NCI-H128 (cell line): ENCODE data around the gene MVK.

Experiments used
- DNase-seq: peaks from one replicate; lab custom pipeline; 2025; ENCODE audit not compliant: unreplicated experiment; lab: John Stamatoyannopoulos, UW

Gene MVK

GRCh38 chr12:109573029-109573913 lies at the start of gene MVK, which contains the start of gene MMAB:
MVK (plus strand) TSS chr12:109573794; CDS start chr12:109574823, 1,029 bp downstream.
MMAB (minus strand) TSS chr12:109573504; CDS start chr12:109573480, 24 bp downstream.
- DNase-seq = peak; percentile 98

GRCh38 chr12:109524466-109525278 lies 48.9 kb upstream of the MVK start:
- no peak for DNase-seq

GRCh38 chr12:109525279-109525585 lies 48.4 kb upstream of the MVK start:
- DNase-seq = no peak

GRCh38 chr12:109527489-109528123 lies 46.0 kb upstream of the MVK start:
- no peak for DNase-seq

GRCh38 chr12:109529691-109530640 lies 43.6 kb upstream of the MVK start:
- no peak for DNase-seq

- DNase-seq = no peak
These were observed 42.2 kb upstream of the MVK start for GRCh38 chr12:109531411-109531810.

GRCh38 chr12:109532721-109533486 lies 40.7 kb upstream of the MVK start:
- peak; percentile 50 for DNase-seq

GRCh38 chr12:109533487-109533740 lies 40.2 kb upstream of the MVK start:
- no peak for DNase-seq

GRCh38 chr12:109534456-109534855 lies 39.1 kb upstream of the MVK start:
- no peak for DNase-seq

GRCh38 chr12:109535231-109535862 lies 38.2 kb upstream of the MVK start:
- no peak for DNase-seq

GRCh38 chr12:109535863-109536250 lies 37.7 kb upstream of the MVK start:
- no peak for DNase-seq

GRCh38 chr12:109537136-109537535 lies 36.5 kb upstream of the MVK start:
- no peak for DNase-seq

GRCh38 chr12:109538191-109538863 lies 35.3 kb upstream of the MVK start:
- DNase-seq = no peak

- DNase-seq = no peak
These were observed 34.1 kb upstream of the MVK start for GRCh38 chr12:109539508-109539907.

GRCh38 chr12:109540526-109541412 lies 32.8 kb upstream of the MVK start:
- no peak for DNase-seq

- DNase-seq = no peak
These were observed 32.2 kb upstream of the MVK start for GRCh38 chr12:109541413-109541726.

- no peak for DNase-seq
These were observed 31.6 kb upstream of the MVK start for GRCh38 chr12:109542014-109542413.

- no peak for DNase-seq
These were observed 30.7 kb upstream of the MVK start for GRCh38 chr12:109542876-109543275.
